Activated CD4-positive, alpha-beta T cell treated with anti-CD3 and anti-CD28 coated beads for 36 hours (primary cell): Measurements from ENCODE around the gene CBARP. TPM values are rescaled to one million over a fixed set of nuclear protein-coding genes. Genes with fewer than 3 reads are reported as not detected.

Experiments used
- ATAC-seq: fragments of 200-7000 bp; cut with Tn5 transposase; one replicate; pipeline ENCODE4 v1.10.0; 2021; ENCODE audit warnings: mild to moderate bottlenecking, moderate library complexity
- CTCF ChIA-PET: fragments of 350-600 bp; sonication (Branson Sonifier 250); formaldehyde crosslinking; loops from one replicate; lab custom pipeline; 2021; ENCODE audit warnings: antibody characterized with exemption; lab: Charles Lee
- POLR2A ChIA-PET: fragments of 350-600 bp; sonication (Branson Sonifier 250); formaldehyde crosslinking; loops from one replicate; lab custom pipeline; 2021; ENCODE audit warnings: antibody characterized with exemption, inconsistent platforms; lab: Charles Lee
- DNase-seq: peaks from one replicate; pipeline ENCODE4 v3.0.0-alpha.2; 2020
- H3K27ac Mint-ChIP-seq: one replicate; pipeline ENCODE4 v1.8.0; 2021; ENCODE audit warnings: mixed read lengths
- H3K27me3 Mint-ChIP-seq: one replicate; pipeline ENCODE4 v1.8.0; 2021; ENCODE audit warnings: mixed read lengths
- H3K36me3 Mint-ChIP-seq: one replicate; pipeline ENCODE4 v1.8.0; 2021; ENCODE audit warnings: low read depth, mixed read lengths
- H3K4me1 Mint-ChIP-seq: one replicate; pipeline ENCODE4 v1.8.0; 2021; ENCODE audit warnings: mixed read lengths
- H3K4me3 Mint-ChIP-seq: one replicate; pipeline ENCODE4 v1.8.0; 2021; ENCODE audit warnings: mild to moderate bottlenecking, moderate library complexity, mixed read lengths
- H3K9me3 Mint-ChIP-seq: one replicate; pipeline ENCODE4 v1.8.0; 2021; ENCODE audit warnings: low read depth, mixed read lengths
- intact Hi-C, 2 experiments: fragments of 100-400 bp; cut with DNase I in 1 of 2; cut with micrococcal nuclease in 1 of 2; formaldehyde crosslinking; loops; one replicate each; pipeline versions ENCODE4 v1.14.2 to v1.15.1; 2022 to 2024; cut with DNase I, micrococcal nuclease
- total RNA-seq, 2 experiments: library from RNA; stranded (reverse); gene quantifications; one replicate each; pipeline ENCODE4 v1.2.3, GENCODE V29; 2021

CBARP gene
- total RNA-seq, 2 experiments from 2014 or later = 0.82 to 1.1 TPM

DNA sequence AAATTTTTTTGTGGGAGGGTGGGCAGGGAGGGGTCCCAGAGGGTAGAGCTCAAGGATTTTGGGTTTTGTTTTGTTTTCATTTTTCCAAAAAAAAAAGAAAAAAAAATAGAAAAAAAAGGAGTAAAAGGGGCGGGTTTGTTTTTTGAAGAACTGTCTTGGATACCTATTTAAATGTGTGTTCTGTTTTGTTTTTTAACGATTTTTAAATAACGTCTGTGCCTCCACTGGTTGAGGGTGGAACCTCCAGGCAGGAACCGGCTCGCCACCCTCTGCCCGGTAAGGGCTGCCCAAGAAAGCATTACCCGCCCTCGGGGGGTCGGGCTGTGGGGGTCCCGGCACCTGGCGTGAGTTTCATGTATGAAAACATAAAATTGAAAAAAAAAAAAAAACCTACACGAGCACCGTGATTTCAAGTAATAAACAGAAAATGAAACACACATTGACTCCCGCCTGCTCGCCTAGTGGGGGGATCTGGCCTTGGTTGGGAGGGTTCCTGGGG, 21.0 kb upstream of the CBARP start:
- no peak for DNase-seq
- Mint-ChIP-seq H3K9me3 (no peaks in the 10 kb centered on the region), H3K27me3 (no peaks in the 10 kb centered on the region), H3K36me3 (peaks cover 48% of the 10 kb centered on the region), H3K4me1 (peaks cover 55% of the 10 kb centered on the region), H3K27ac (peak overlapping the region; percentile 97), H3K4me3 (peak overlapping the region; percentile 95)
- ATAC-seq = peak; percentile 2
- POLR2A ChIA-PET = interaction anchor here (0.7 kb wide), 1 partner anchor 365 kb away, joined by 3 read pairs; the partner anchor contains the start of gene RNU6-9
- CTCF ChIA-PET = interaction anchor here (1.2 kb wide), 1 partner anchor 10 kb away, joined by 4 read pairs; the partner anchor contains the start of gene CIRBP
- intact Hi-C loops = no loop called here

DNA sequence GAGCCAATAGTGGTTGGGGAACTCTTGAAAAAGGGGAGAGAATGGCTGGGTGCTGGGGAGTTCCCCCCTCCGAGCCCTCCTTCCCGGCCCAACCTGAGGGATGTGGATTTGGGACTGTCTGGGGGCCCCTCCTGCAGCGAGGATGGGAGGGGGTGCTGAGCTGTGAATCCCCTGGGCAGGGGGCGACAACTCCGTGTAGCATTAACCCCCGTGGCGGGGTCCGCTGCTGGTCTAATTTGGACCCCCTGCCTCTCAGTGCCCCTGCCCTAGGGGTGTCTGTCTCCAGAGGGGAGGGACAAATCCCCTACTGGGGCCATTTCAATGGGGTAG, 20.3 kb upstream of the CBARP start:
- no peaks in the 10 kb centered on the region for H3K9me3 Mint-ChIP-seq
- intact Hi-C loops = no loop called here
- no peaks in the 10 kb centered on the region for H3K27me3 Mint-ChIP-seq
- ATAC-seq (no peak), DNase-seq (no peak)
- peak overlapping the region; percentile 95 for H3K4me3 Mint-ChIP-seq
- peaks cover 56% of the 10 kb centered on the region for H3K4me1 Mint-ChIP-seq
- ChIA-PET POLR2A (interaction anchor here (0.7 kb wide), 1 partner anchor 365 kb away, joined by 3 read pairs; the partner anchor contains the start of gene RNU6-9), CTCF (no interaction called here)
- H3K36me3 Mint-ChIP-seq = peaks cover 52% of the 10 kb centered on the region
- peak overlapping the region; percentile 97 for H3K27ac Mint-ChIP-seq

DNA sequence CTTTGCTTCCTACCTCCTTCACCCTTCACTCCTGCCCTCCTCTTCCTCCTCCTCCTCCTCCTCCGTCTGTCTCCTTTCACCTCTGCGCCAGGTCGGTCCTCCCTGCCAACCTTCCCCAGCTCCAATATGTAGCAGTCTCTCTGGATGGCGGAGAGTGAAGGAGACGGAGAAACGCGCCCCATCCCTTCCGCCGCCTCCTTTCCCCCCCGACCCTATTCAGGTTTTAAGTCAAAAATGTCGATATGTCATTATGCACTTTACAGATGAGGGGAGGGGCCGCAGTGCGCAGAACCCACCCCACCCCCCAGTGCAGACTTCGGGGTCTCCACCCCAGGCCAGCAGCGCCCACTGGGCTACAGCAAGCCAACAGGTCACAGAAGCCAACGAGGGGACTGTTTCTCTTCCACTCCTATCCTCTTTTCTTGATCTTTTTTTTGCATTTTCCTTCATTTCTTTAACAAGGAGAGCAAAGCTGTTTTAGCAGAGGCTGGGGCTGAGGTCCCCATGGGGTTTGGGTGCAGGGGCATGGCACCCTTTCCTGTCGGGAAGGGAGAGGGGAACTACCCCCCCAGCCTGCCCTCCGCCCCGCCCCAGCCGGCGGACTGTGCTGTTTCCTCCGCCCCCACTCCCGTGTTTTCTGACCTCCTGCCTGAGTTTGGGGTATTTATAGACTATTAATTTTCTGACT, 19.8 kb upstream of the CBARP start:
- peaks cover 52% of the 10 kb centered on the region for H3K36me3 Mint-ChIP-seq
- peak overlapping the region; percentile 95 for H3K4me3 Mint-ChIP-seq
- no peak for DNase-seq
- peak overlapping the region; percentile 97 for H3K27ac Mint-ChIP-seq
- no peaks in the 10 kb centered on the region for H3K9me3 Mint-ChIP-seq
- no peaks in the 10 kb centered on the region for H3K27me3 Mint-ChIP-seq
- H3K4me1 Mint-ChIP-seq = peaks cover 52% of the 10 kb centered on the region
- ChIA-PET POLR2A (no interaction called here), CTCF (interaction anchor here (1.8 kb wide), 1 partner anchor 13 kb away, joined by 6 read pairs; no protein-coding TSS in a partner anchor)
- no peak for ATAC-seq
- intact Hi-C loops = no loop called here

DNA sequence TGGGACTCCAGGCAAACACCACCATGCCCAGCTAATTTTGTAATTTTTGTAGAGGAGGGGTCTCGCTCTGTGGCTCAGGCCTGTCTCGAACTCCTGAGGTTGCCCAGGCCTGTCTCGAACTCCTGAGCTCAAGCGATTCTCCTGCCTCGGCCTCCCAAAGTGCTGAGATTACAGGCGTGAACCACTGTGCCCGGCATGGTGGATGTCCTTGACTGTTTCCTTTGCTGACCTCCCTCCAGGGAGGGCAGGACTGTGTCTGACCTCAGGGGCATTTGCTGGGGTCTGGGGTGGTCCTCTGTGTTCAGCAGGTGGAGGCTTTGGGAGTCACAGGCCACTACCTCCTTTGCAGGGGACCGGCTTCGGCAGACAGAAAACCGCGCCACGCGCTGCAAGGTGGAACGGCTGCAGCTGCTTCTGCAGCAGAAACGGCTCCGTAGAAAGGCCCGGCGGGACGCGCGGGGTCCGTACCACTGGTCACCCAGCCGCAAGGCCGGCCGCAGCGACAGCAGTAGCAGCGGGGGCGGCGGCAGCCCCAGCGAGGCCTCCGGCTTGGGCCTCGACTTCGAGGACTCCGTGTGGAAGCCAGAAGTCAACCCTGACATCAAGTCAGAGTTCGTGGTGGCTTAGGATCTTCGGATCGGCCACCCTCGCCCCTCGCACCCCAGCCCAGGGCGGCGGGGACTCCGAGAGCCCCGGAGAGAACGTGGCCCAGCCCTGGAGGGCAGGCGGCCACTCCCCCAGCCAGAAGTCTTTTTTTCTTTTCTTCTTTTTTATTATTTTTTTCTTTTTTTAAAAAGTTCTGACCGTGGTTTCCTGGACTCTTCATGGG, 19.1 kb upstream of the CBARP start:
- Mint-ChIP-seq H3K27ac (no peak overlapping the region), H3K9me3 (no peaks in the 10 kb centered on the region), H3K27me3 (no peaks in the 10 kb centered on the region), H3K4me1 (peaks cover 47% of the 10 kb centered on the region), H3K4me3 (peak overlapping the region; percentile 95), H3K36me3 (peaks cover 57% of the 10 kb centered on the region)
- POLR2A ChIA-PET = interaction anchor here (0.7 to 2.7 kb wide), 2 partner anchors 12 to 176 kb away, joined by 3 to 7 read pairs; partner anchors contain the start of gene CIRBP
- DNase-seq (no peak), ATAC-seq (no peak)
- intact Hi-C loops = no loop called here
- CTCF ChIA-PET = interaction anchor here (0.7 to 1.8 kb wide), 5 partner anchors 12 to 154 kb away, joined by 3 to 6 read pairs (median 4); partner anchors contain the start of gene CIRBP

DNA sequence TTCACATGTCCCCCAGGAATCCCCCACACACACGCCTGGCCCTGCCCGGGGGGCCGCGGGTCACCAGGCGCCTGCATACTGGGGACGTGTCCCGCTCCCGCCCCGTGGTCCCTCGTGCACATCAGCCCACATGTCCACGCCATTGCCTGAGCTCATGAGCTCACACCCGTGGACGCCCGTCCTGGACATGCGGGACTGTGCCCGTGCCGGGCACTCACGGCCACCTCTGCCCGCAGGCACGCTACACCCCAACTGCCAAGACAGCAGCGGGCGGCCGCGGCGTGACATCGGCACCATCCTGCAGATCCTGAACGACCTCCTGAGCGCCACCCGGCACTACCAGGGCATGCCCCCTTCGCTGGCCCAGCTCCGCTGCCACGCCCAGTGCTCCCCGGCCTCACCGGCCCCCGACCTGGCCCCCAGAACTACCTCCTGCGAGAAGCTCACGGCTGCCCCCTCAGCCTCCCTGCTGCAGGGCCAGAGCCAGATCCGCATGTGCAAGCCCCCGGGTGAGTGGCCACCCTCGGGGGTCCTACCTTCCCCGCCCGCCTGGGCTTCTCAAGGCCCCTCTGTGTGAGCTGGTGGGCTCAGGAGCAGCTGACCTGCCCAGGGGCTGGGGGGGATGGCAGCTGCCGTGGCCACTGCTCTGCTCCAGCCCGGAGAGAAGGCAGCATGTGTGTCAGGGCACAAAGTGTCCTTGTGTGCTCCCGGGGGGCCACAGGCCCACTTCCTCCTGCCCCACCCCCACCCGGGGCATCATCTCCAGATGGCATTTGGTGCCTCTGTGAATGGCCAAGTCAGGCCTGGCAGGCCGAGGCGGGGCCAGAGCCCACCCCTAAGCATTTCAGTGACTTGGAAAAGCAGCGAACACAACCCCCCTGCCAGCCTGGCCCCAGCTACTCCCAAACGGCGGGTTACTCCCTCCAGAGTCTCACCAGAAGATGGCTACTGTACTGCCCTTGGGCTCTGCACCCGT, 17.7 kb upstream of the CBARP start:
- ChIA-PET CTCF (interaction anchor here (0.7 to 2.8 kb wide), 5 partner anchors 11 to 153 kb away, joined by 3 to 18 read pairs (median 4); partner anchors contain the start of gene CIRBP), POLR2A (interaction anchor here (0.7 to 2.7 kb wide), 2 partner anchors 13 to 174 kb away, joined by 3 to 7 read pairs; partner anchors contain the start of gene CIRBP)
- intact Hi-C loops = no loop called here
- ATAC-seq (no peak), DNase-seq (no peak)
- Mint-ChIP-seq H3K9me3 (no peaks in the 10 kb centered on the region), H3K27ac (peak overlapping the region; percentile 1), H3K4me1 (peaks cover 40% of the 10 kb centered on the region), H3K27me3 (no peaks in the 10 kb centered on the region), H3K36me3 (peaks cover 60% of the 10 kb centered on the region), H3K4me3 (peak overlapping the region; percentile 15)

DNA sequence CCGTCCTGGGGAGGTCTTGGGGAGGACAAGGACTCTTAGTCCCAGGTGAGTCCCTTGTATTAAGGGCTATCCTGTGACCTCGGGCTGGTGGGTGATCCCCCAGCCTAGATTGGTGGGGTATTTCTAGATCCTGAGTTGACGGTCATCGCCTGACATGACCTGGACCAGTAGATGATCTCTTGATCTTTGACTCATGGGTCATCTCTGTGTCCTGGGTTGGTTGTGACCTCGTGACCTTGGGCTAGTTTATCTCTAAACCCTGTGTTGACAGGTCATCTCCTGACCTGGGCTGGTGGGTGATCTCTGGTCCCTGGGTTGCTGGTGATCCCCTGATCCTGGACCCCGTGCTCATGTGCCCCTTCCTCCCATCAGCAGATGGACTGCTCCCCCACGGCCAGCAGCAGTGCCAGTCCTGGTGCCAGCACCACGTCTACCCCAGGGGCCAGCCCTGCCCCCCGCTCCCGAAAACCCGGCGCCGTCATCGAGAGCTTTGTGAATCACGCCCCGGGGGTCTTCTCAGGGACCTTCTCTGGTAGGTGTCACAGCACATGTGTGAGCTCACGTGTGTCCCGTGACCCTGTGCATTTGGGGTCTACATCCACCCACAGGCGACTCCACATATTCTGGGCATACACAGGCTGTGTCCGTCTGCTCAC, 16.9 kb upstream of the CBARP start:
- CTCF ChIA-PET = interaction anchor here (0.6 to 2.8 kb wide), 3 partner anchors 12 to 135 kb away, joined by 3 to 18 read pairs (median 3); no protein-coding TSS in a partner anchor
- ATAC-seq = no peak
- peaks cover 36% of the 10 kb centered on the region for H3K4me1 Mint-ChIP-seq
- no peaks in the 10 kb centered on the region for H3K9me3 Mint-ChIP-seq
- H3K4me3 Mint-ChIP-seq = peak overlapping the region; percentile 15
- H3K27ac Mint-ChIP-seq = peak overlapping the region; percentile 42
- intact Hi-C loops = no loop called here
- DNase-seq = no peak
- POLR2A ChIA-PET = interaction anchor here (2.7 kb wide), 1 partner anchor 14 kb away, joined by 7 read pairs; the partner anchor contains the start of gene CIRBP
- peaks cover 61% of the 10 kb centered on the region for H3K36me3 Mint-ChIP-seq
- H3K27me3 Mint-ChIP-seq = no peaks in the 10 kb centered on the region

DNA sequence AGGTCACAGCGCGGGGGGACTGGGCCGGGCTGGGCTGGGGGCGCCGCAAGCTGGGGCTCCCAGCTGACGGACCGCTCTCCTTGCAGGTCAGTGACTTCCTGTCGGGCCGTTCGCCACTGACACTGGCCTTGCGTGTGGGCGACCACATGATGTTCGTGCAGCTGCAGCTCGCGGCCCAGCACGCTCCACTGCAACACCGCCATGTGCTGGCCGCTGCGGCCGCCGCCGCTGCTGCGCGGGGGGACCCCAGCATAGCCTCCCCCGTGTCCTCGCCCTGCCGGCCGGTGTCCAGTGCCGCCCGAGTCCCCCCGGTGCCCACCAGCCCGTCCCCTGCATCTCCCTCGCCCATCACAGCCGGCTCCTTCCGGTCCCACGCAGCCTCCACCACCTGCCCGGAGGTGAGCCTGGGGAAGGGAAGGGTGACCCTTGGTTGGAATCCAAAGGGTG, 16.3 kb upstream of the CBARP start:
- ATAC-seq = no peak
- CTCF ChIA-PET = interaction anchor here (0.6 to 2.8 kb wide), 4 partner anchors 8 to 37 kb away, joined by 3 to 18 read pairs (median 4); no protein-coding TSS in a partner anchor
- Mint-ChIP-seq H3K27ac (peak overlapping the region; percentile 42), H3K9me3 (no peaks in the 10 kb centered on the region), H3K4me3 (no peak overlapping the region), H3K4me1 (peaks cover 32% of the 10 kb centered on the region), H3K36me3 (peaks cover 61% of the 10 kb centered on the region), H3K27me3 (no peaks in the 10 kb centered on the region)
- no peak for DNase-seq
- POLR2A ChIA-PET = interaction anchor here (1.4 to 1.8 kb wide), 2 partner anchors 10 to 15 kb away, joined by 6 to 39 read pairs; partner anchors contain the start of gene CIRBP
- intact Hi-C loops = no loop called here

DNA sequence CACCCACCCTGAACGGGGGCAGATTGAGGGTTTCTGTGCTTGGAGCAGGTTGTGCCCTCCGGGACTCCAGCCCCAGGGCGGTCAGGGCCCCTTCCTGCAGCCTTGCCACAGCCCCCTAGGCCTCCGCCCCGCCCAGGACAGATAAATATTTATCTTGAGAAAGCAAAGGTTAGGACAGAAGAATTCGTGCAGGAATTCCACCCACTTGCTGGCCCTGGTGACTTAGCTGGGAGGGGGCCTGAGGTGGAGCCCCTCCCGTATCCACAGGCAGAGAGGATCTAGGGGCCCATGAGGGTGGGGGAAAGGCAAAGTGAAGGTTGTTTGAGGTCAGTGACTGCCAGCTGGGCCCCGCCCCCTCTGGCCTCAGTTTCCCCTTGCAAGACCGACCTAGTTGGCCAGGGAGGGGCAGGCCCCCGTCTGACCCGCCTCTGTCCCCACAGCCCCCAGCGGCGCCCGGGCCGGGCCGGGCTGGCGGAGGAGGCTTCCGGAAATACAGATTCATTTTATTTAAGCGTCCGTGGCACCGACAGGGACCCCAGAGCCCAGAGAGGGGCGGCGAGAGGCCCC, 15.8 kb upstream of the CBARP start:
- peaks cover 56% of the 10 kb centered on the region for H3K36me3 Mint-ChIP-seq
- DNase-seq = no peak
- H3K27ac Mint-ChIP-seq = peak overlapping the region; percentile 88
- peaks cover 27% of the 10 kb centered on the region for H3K4me1 Mint-ChIP-seq
- intact Hi-C loops = no loop called here
- CTCF ChIA-PET = interaction anchor here (0.7 to 2.8 kb wide), 7 partner anchors 8 to 177 kb away, joined by 3 to 18 read pairs (median 5); partner anchors contain the start of gene CIRBP
- H3K27me3 Mint-ChIP-seq = no peaks in the 10 kb centered on the region
- peak overlapping the region; percentile 96 for H3K4me3 Mint-ChIP-seq
- H3K9me3 Mint-ChIP-seq = no peaks in the 10 kb centered on the region
- POLR2A ChIA-PET = interaction anchor here (1.2 to 1.8 kb wide), 4 partner anchors 9 to 22 kb away, joined by 4 to 39 read pairs (median 6); partner anchors contain the start of genes CIRBP and FAM174C
- ATAC-seq = no peak

DNA sequence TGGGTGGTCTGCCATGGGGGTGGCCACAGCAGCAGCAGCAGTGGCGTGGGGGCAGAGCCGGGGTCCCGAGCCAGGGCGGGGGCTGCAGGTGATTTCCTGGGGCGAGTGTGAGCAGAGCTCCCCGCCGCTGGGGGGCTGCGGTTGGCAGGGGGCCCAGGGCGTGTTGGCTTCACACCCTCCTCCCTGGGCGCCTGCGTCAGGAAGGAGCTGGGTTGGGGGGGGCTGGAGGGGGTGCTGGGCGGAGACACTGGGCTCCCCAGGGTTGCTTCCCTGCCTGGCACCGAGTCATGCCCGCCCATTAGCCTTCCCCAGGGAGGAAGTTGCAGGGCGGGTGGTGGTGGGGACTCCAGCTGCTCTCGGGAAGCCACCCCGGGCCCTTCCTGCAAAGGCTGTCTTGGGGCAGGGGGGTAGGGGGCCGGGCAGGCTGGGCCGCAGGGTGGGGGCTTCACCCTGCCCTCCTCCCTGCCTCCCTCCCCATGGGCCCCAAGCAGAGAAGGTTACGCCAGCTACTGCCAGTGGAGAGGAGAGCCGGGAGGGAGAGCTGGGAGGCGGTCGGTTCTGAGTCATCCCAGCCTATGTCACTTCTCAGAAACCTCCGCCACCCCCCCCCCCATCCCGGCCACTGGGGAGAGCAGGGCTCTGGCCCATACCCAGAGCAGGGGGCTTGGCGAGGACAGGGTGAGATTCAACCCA, 15.2 kb upstream of the CBARP start:
- Mint-ChIP-seq H3K4me1 (peaks cover 21% of the 10 kb centered on the region), H3K36me3 (peaks cover 50% of the 10 kb centered on the region), H3K27me3 (no peaks in the 10 kb centered on the region), H3K27ac (peak overlapping the region; percentile 88), H3K9me3 (no peaks in the 10 kb centered on the region), H3K4me3 (peak overlapping the region; percentile 96)
- CTCF ChIA-PET = interaction anchor here (0.7 to 2.8 kb wide), 7 partner anchors 8 to 176 kb away, joined by 3 to 18 read pairs (median 5); partner anchors contain the start of gene CIRBP
- ATAC-seq (peak; percentile 45), DNase-seq (peak; percentile 89)
- POLR2A ChIA-PET = interaction anchor here (1.2 to 1.8 kb wide), 4 partner anchors 9 to 22 kb away, joined by 4 to 39 read pairs (median 6); partner anchors contain the start of genes CIRBP and FAM174C
- intact Hi-C loops = no loop called here
